ENCODE measurements around the gene PDE6H. TPM values are rescaled to one million over a fixed set of nuclear protein-coding genes. Genes with fewer than 3 reads are reported as not detected.
A peak's percentile ranks its signal among the peaks of the same experiment; 100 is the strongest.

Gene PDE6H
- polyA plus RNA-seq, 1 donor (not counting 4 experiments of a cell fraction or from before 2014, with no cell fraction given): not detected

- peaks cover 19% of the 10 kb centered on the region for H3K79me2 ChIP-seq (ENCODE audit: control insufficient read depth, insufficient read depth, low read length)
- peak within 1 kb of the TSS; percentile 41 to 83 (median 79) for H3K4me3 ChIP-seq (ENCODE audit: control insufficient read depth in 2 of 3, extremely low read depth in 1 of 3, insufficient read depth in 2 of 3, low read depth in 1 of 3, low read length in 3 of 3)
- DNase-seq (ENCODE audit: low read depth, low spot score) (peak; percentile 88), FAIRE-seq (peak; percentile 97)
- no peaks in the 10 kb centered on the region for H3K9me1 ChIP-seq (ENCODE audit: control insufficient read depth, extremely low read depth, insufficient read depth, low read length)
- H3K4me2 ChIP-seq (ENCODE audit: control insufficient read depth, extremely low read depth, insufficient read depth, low read depth, low read length): peak within 1 kb of the TSS; percentile 89
- H4K20me1 ChIP-seq (ENCODE audit: control insufficient read depth, extremely low read depth, insufficient read depth, low read length): no peaks in the 10 kb centered on the region
- no peak for TF ChIP-seq CTCF (optimal IDR thresholded peaks at IDR 0.05 in 1 of 3, IDR thresholded peaks at IDR 0.05 in 1 of 3, conservative IDR thresholded peaks at IDR 0.05 in 1 of 3; ENCODE audit: extremely low read depth in 1 of 3, insufficient read depth in 2 of 3, low read length in 3 of 3)
- no peak for TF ChIP-seq EZH2 (IDR thresholded peaks at IDR 0.05; ENCODE audit: low read length)
- peak within 1 kb of the TSS; percentile 64 for H2AFZ ChIP-seq (ENCODE audit: control insufficient read depth, low read length)
- no peaks in the 10 kb centered on the region for H3K27me3 ChIP-seq (ENCODE audit: control insufficient read depth, extremely low read depth, insufficient read depth, low read length)
- no peaks in the 10 kb centered on the region for H3K9me3 ChIP-seq (ENCODE audit: control insufficient read depth, low read depth, low read length)
- H3K27ac ChIP-seq (ENCODE audit: control insufficient read depth, insufficient read depth, low read length): peak within 1 kb of the TSS; percentile 88
- peaks cover 22% of the 10 kb centered on the region for H3K4me1 ChIP-seq (ENCODE audit: control insufficient read depth, extremely low read depth, insufficient read depth, low read length)
- H3K9ac ChIP-seq (ENCODE audit: control insufficient read depth, extremely low read depth, insufficient read depth, low read length): peak within 1 kb of the TSS; percentile 80
- H3K36me3 ChIP-seq (ENCODE audit: control insufficient read depth in 2 of 2, extremely low read depth in 1 of 2, insufficient read depth in 2 of 2, low read length in 2 of 2): no peaks in the 10 kb centered on the region
- dilution Hi-C loops (cut with MboI; ENCODE audit: extremely low pct_ligation_motif_present, low sequenced_read_pairs): no loop called here
Observed at GRCh38 chr12:14961466-14962152, 11.2 kb upstream of the PDE6H start, which contains the start of gene ARHGDIB. Gene ARHGDIB (minus strand): TSS chr12:14961601. CDS start chr12:14950712, 10,889 bp downstream.

GRCh38 chr12:14962153-14962539 lies 10.7 kb upstream of the PDE6H start:
- no peaks in the 10 kb centered on the region for H3K27me3 ChIP-seq (ENCODE audit: control insufficient read depth, extremely low read depth, insufficient read depth, low read length)
- FAIRE-seq (no peak), DNase-seq (ENCODE audit: low read depth, low spot score) (no peak)
- H3K4me2 ChIP-seq (ENCODE audit: control insufficient read depth, extremely low read depth, insufficient read depth, low read depth, low read length): peak overlapping the region; percentile 89
- TF ChIP-seq EZH2 (IDR thresholded peaks at IDR 0.05; ENCODE audit: low read length): no peak
- TF ChIP-seq CTCF (optimal IDR thresholded peaks at IDR 0.05 in 1 of 3, IDR thresholded peaks at IDR 0.05 in 1 of 3, conservative IDR thresholded peaks at IDR 0.05 in 1 of 3; ENCODE audit: extremely low read depth in 1 of 3, insufficient read depth in 2 of 3, low read length in 3 of 3): no peak
- no peaks in the 10 kb centered on the region for H3K36me3 ChIP-seq (ENCODE audit: control insufficient read depth in 2 of 2, extremely low read depth in 1 of 2, insufficient read depth in 2 of 2, low read length in 2 of 2)
- H3K4me3 ChIP-seq (ENCODE audit: control insufficient read depth in 2 of 3, extremely low read depth in 1 of 3, insufficient read depth in 2 of 3, low read depth in 1 of 3, low read length in 3 of 3): peak overlapping the region in 2 of 3 experiments; percentile 79 to 83
- dilution Hi-C loops (cut with MboI; ENCODE audit: extremely low pct_ligation_motif_present, low sequenced_read_pairs): no loop called here
- H3K9ac ChIP-seq (ENCODE audit: control insufficient read depth, extremely low read depth, insufficient read depth, low read length): peak overlapping the region; percentile 80
- no peaks in the 10 kb centered on the region for H4K20me1 ChIP-seq (ENCODE audit: control insufficient read depth, extremely low read depth, insufficient read depth, low read length)
- no peaks in the 10 kb centered on the region for H3K9me1 ChIP-seq (ENCODE audit: control insufficient read depth, extremely low read depth, insufficient read depth, low read length)
- H3K9me3 ChIP-seq (ENCODE audit: control insufficient read depth, low read depth, low read length): no peaks in the 10 kb centered on the region
- peaks cover 22% of the 10 kb centered on the region for H3K4me1 ChIP-seq (ENCODE audit: control insufficient read depth, extremely low read depth, insufficient read depth, low read length)
- peak overlapping the region; percentile 88 for H3K27ac ChIP-seq (ENCODE audit: control insufficient read depth, insufficient read depth, low read length)
- H2AFZ ChIP-seq (ENCODE audit: control insufficient read depth, low read length): peak overlapping the region; percentile 64
- H3K79me2 ChIP-seq (ENCODE audit: control insufficient read depth, insufficient read depth, low read length): peaks cover 19% of the 10 kb centered on the region

All from keratinocyte (primary cell).